HEK293 (cell line): ENCODE measurements around the gene CACNA1C.

Source experiments
- CTCF ChIA-PET: fragments of 350-600 bp; formaldehyde crosslinking; extraction: SDS; loops from one replicate; lab custom pipeline; 2021; ENCODE audit warnings: antibody characterized with exemption; lab: Yijun Ruan, JAX
- POLR2A ChIA-PET: fragments of 300-600 bp; formaldehyde crosslinking; extraction: SDS; loops from one replicate; lab custom pipeline; 2020; ENCODE audit warnings: antibody characterized with exemption, inconsistent platforms; lab: Yijun Ruan, JAX
- H3K27ac ChIP-seq: fragments of 200-500 bp; sonication (Bioruptor generic); 2 replicates; pipeline ENCODE4 v1.5.1; 2014; ENCODE audit warnings: low read depth, low read length, control low read depth, inconsistent platforms; ENCODE audit errors: extremely low read depth
- H3K36me3 ChIP-seq, 2 experiments: fragments of 200-500 bp in 1 of 2; sonication (Bioruptor generic) in 1 of 2; 1 replicate in 1 of 2; 2 replicates in 1 of 2; pipeline ENCODE4 v1.5.1; 2014 to 2017; ENCODE audit warnings: inconsistent platforms in 2 of 2, low read length in 2 of 2; ENCODE audit not compliant: control insufficient read depth in 2 of 2, insufficient read depth in 1 of 2
- H3K4me1 ChIP-seq: fragments of 200-500 bp; sonication (Bioruptor generic); 2 replicates; pipeline ENCODE4 v1.5.1; 2014; ENCODE audit warnings: mild to moderate bottlenecking, low read length, inconsistent platforms; ENCODE audit not compliant: control insufficient read depth, insufficient read depth
- H3K4me3 ChIP-seq: 2 replicates; pipeline ENCODE4 v1.5.1; 2011; ENCODE audit warnings: low read depth, mild to moderate bottlenecking, control low read depth, low read length, moderate library complexity
- H3K9me3 ChIP-seq: fragments of 200-500 bp; sonication (Bioruptor generic); 2 replicates; pipeline ENCODE4 v1.5.1; 2014; ENCODE audit warnings: low read depth, low read length, inconsistent platforms; ENCODE audit not compliant: control insufficient read depth, insufficient read depth
- FEZF1 ChIP-seq: fragments of 450-650 bp; formaldehyde crosslinking; IDR thresholded peaks from 2 replicates; pipeline ENCODE4 v1.5.1; 2016; ENCODE audit warnings: missing biosample characterization, missing genetic modification characterization
- GFI1B ChIP-seq: fragments of 450-650 bp; formaldehyde crosslinking; IDR thresholded peaks from 2 replicates; pipeline ENCODE4 v1.5.1; 2016; ENCODE audit warnings: missing biosample characterization, missing genetic modification characterization
- GLI2 ChIP-seq: fragments of 450-650 bp; formaldehyde crosslinking; IDR thresholded peaks from 2 replicates; pipeline ENCODE4; 2017; ENCODE audit warnings: missing biosample characterization, missing genetic modification characterization, low read depth, borderline replicate concordance
- HOXA7 ChIP-seq: sonication (generic); formaldehyde crosslinking; IDR thresholded peaks from 2 replicates; pipeline ENCODE4 v1.8.1; 2022; ENCODE audit warnings: missing genetic modification reagents, borderline replicate concordance
- HOXD13 ChIP-seq: sonication (generic); formaldehyde crosslinking; IDR thresholded peaks from 2 replicates; pipeline ENCODE4 v1.8.0; 2022; ENCODE audit warnings: missing genetic modification reagents, borderline replicate concordance
- KLF16 ChIP-seq: fragments of 450-650 bp; formaldehyde crosslinking; IDR thresholded peaks from 2 replicates; pipeline ENCODE4 v1.5.1; 2017; ENCODE audit warnings: missing biosample characterization, missing genetic modification characterization
- MEIS1 ChIP-seq: sonication (generic); formaldehyde crosslinking; IDR thresholded peaks from 2 replicates; pipeline ENCODE4 v1.8.1; 2022; ENCODE audit warnings: missing genetic modification reagents, mild to moderate bottlenecking, borderline replicate concordance
- ZBTB11 ChIP-seq: fragments of 450-650 bp; formaldehyde crosslinking; conservative IDR thresholded peaks from 2 replicates; pipeline ENCODE4 v1.5.1; 2016; ENCODE audit warnings: low read depth, missing biosample characterization, missing genetic modification characterization
- ZFP3 ChIP-seq: fragments of 450-650 bp; formaldehyde crosslinking; IDR thresholded peaks from 2 replicates; pipeline ENCODE4 v1.5.1; 2016; ENCODE audit warnings: low read depth, missing biosample characterization, missing genetic modification characterization
- ZFP41 ChIP-seq: fragments of 450-650 bp; formaldehyde crosslinking; IDR thresholded peaks from 2 replicates; pipeline ENCODE4 v1.5.1; 2016; ENCODE audit warnings: missing biosample characterization, missing genetic modification characterization, borderline replicate concordance
- ZIC2 ChIP-seq: fragments of 450-650 bp; formaldehyde crosslinking; IDR thresholded peaks from 2 replicates; pipeline ENCODE4 v1.5.1; 2016; ENCODE audit warnings: missing biosample characterization, missing genetic modification characterization
- ZNF121 ChIP-seq: fragments of 450-650 bp; formaldehyde crosslinking; IDR thresholded peaks from 2 replicates; pipeline ENCODE4 v1.5.1; 2016; ENCODE audit warnings: missing biosample characterization, missing genetic modification characterization
- ZNF148 ChIP-seq: fragments of 450-650 bp; formaldehyde crosslinking; IDR thresholded peaks from 2 replicates; pipeline ENCODE4 v1.5.0; 2017; ENCODE audit warnings: missing biosample characterization, missing genetic modification characterization, borderline replicate concordance
- ZNF157 ChIP-seq: fragments of 450-650 bp; formaldehyde crosslinking; IDR thresholded peaks from 2 replicates; pipeline ENCODE4 v1.5.1; 2016; ENCODE audit warnings: missing biosample characterization, missing genetic modification characterization
- ZNF558 ChIP-seq: fragments of 450-650 bp; formaldehyde crosslinking; IDR thresholded peaks from 2 replicates; pipeline ENCODE4 v1.5.1; 2016; ENCODE audit warnings: missing biosample characterization, missing genetic modification characterization
- ZNF571 ChIP-seq: fragments of 450-650 bp; formaldehyde crosslinking; IDR thresholded peaks from 2 replicates; pipeline ENCODE4 v1.5.0; 2017; ENCODE audit warnings: missing biosample characterization, missing genetic modification characterization
- ZNF626 ChIP-seq: fragments of 450-650 bp; sonication (Bioruptor Pico); formaldehyde crosslinking; IDR thresholded peaks from 2 replicates; pipeline ENCODE4 v1.5.1; 2018; ENCODE audit warnings: missing biosample characterization, missing genetic modification characterization, inconsistent platforms
- ZNF692 ChIP-seq: fragments of 450-650 bp; formaldehyde crosslinking; IDR thresholded peaks from 2 replicates; pipeline ENCODE4 v1.5.1; 2016; ENCODE audit warnings: missing biosample characterization, missing genetic modification characterization
- ZNF76 ChIP-seq: fragments of 450-650 bp; formaldehyde crosslinking; IDR thresholded peaks from 2 replicates; pipeline ENCODE4; 2016; ENCODE audit warnings: low read depth, missing biosample characterization, missing genetic modification characterization, borderline replicate concordance
- ZNF776 ChIP-seq: fragments of 450-650 bp; formaldehyde crosslinking; IDR thresholded peaks from 2 replicates; pipeline ENCODE4 v1.5.0; 2017; ENCODE audit warnings: missing biosample characterization, missing genetic modification characterization, borderline replicate concordance
- ZNF777 ChIP-seq: fragments of 450-650 bp; formaldehyde crosslinking; IDR thresholded peaks from 2 replicates; pipeline ENCODE4 v1.5.1; 2017; ENCODE audit warnings: missing biosample characterization, missing genetic modification characterization, borderline replicate concordance
- TF ChIP-seq, protein P1 (sequence below): fragments of 450-650 bp; formaldehyde crosslinking; IDR thresholded peaks from 2 replicates; pipeline ENCODE4 v1.5.1; 2017; ENCODE audit warnings: missing biosample characterization, missing genetic modification characterization

Gene CACNA1C

DNA sequence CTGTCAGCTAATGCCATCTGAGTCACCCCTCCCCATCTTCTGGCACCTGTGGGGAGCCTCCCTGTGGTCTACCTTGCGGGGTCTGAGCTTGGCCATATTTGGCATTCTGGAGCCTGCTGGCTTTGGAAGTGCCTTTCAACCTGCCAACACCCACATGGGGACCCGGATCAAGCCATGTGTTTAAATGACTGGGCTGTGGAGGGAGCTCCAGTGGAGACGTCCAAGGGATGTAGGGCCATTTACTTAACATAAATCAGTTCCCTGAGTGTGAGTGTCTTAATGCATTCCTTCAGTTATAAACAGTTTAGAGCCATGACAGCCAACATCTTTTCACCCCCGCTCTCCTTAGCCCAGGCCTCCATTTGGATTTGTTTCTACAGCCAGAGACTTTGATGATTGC lies 22.0 kb downstream of the CACNA1C start:
- CTCF ChIA-PET, result no interaction called here

GRCh38 chr12:2075508-2076195 lies 22.9 kb downstream of the CACNA1C start:
- ChIA-PET CTCF (no interaction called here), POLR2A (no interaction called here)
- Histone ChIP-seq H3K27ac (no peak overlapping the region), H3K4me1 (no peaks in the 10 kb centered on the region), H3K36me3 (no peaks in the 10 kb centered on the region), H3K4me3 (no peak overlapping the region), H3K9me3 (no peaks in the 10 kb centered on the region)
- TF ChIP-seq MEIS1, result no peak

More for the DNA sequence above, 22.0 kb downstream of the CACNA1C start:
- Histone ChIP-seq H3K9me3 (no peaks in the 10 kb centered on the region; the same call in 1 of the 2 replicates), H3K36me3 (no peaks in the 10 kb centered on the region), H3K4me3 (no peak overlapping the region), H3K27ac (no peak overlapping the region), H3K4me1 (no peaks in the 10 kb centered on the region)
- TF ChIP-seq HOXD13 (CRISPR knock-in tag) (no peak), ZNF777 (no peak), ZNF571 (tag by site-specific recombination) (no peak), ZFP41 (tag by site-specific recombination) (no peak), ZNF121 (tag by site-specific recombination) (no peak), GFI1B (tag by site-specific recombination) (no peak), ZIC2 (tag by site-specific recombination) (peak; percentile 81), ZNF692 (tag by site-specific recombination) (no peak)
- POLR2A ChIA-PET, result no interaction called here

GRCh38 chr12:2076196-2076570 lies 23.4 kb downstream of the CACNA1C start:
- Histone ChIP-seq H3K36me3 (no peaks in the 10 kb centered on the region), H3K9me3 (no peaks in the 10 kb centered on the region; the same call in 1 of the 2 replicates), H3K27ac (no peak overlapping the region), H3K4me3 (no peak overlapping the region), H3K4me1 (no peaks in the 10 kb centered on the region)
- TF ChIP-seq FEZF1, result no peak
- TF ChIP-seq, protein P1, sequence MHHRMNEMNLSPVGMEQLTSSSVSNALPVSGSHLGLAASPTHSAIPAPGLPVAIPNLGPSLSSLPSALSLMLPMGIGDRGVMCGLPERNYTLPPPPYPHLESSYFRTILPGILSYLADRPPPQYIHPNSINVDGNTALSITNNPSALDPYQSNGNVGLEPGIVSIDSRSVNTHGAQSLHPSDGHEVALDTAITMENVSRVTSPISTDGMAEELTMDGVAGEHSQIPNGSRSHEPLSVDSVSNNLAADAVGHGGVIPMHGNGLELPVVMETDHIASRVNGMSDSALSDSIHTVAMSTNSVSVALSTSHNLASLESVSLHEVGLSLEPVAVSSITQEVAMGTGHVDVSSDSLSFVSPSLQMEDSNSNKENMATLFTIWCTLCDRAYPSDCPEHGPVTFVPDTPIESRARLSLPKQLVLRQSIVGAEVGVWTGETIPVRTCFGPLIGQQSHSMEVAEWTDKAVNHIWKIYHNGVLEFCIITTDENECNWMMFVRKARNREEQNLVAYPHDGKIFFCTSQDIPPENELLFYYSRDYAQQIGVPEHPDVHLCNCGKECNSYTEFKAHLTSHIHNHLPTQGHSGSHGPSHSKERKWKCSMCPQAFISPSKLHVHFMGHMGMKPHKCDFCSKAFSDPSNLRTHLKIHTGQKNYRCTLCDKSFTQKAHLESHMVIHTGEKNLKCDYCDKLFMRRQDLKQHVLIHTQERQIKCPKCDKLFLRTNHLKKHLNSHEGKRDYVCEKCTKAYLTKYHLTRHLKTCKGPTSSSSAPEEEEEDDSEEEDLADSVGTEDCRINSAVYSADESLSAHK, result no peak
- TF ChIP-seq ZNF76 (tag by site-specific recombination), result no peak
- no peak for TF ChIP-seq GLI2 (tag by site-specific recombination)
- TF ChIP-seq KLF16, result no peak
- no peak for TF ChIP-seq ZFP3
- TF ChIP-seq ZNF148 (tag by site-specific recombination), result no peak
- no peak for TF ChIP-seq HOXA7
- TF ChIP-seq ZNF157 (tag by site-specific recombination), result no peak
- no peak for TF ChIP-seq ZNF558 (tag by site-specific recombination)
- TF ChIP-seq ZNF776 (tag by site-specific recombination), result no peak
- TF ChIP-seq ZNF626 (tag by site-specific recombination), result no peak
- TF ChIP-seq ZBTB11 (tag by site-specific recombination), result no peak
- ChIA-PET POLR2A (no interaction called here), CTCF (no interaction called here)
